ENCODE measurements around the gene DNAH1. TPM values are rescaled to one million over a fixed set of nuclear protein-coding genes. Genes with fewer than 3 reads are reported as not detected.

Gene DNAH1
- total and polyA plus RNA-seq, 2 experiments from 2014 or later, result 4.0 to 4.2 TPM

DNA sequence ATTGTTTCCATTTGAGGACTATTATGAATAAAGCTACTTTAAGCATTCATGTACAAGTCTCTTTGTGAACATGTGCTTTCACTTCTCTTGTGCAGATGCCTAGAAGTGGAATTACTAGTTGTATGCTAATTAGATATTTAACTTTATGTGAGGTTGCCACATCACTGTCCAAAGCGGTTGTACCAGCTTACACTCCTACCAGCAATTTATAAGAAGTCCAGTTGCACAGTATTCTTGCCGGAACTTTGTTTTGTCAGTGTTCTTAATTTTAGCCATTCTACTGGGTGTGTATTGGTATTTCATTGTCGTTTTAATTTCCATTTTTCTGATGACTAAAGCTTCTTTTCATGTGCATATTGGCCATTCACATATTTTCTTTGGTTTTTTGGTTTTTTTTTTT is 99.7 kb downstream of the DNAH1 start:
- no peaks in the 10 kb centered on the region for H3K36me3 ChIP-seq (replicated peaks; ENCODE audit: insufficient read depth, low read depth)
- no peaks in the 10 kb centered on the region for H4K20me1 ChIP-seq (ENCODE audit: insufficient read depth, poor library complexity, severe bottlenecking)
- H3K4me3 ChIP-seq, result no peak overlapping the region
- no peak for DNase-seq (ENCODE audit: low spot score)
- peaks cover 26% of the 10 kb centered on the region for H3K79me2 ChIP-seq
- no peak overlapping the region for H2AFZ ChIP-seq
- H3K27ac ChIP-seq, result no peak overlapping the region
- H3K9me3 ChIP-seq (ENCODE audit: low read depth), result no peaks in the 10 kb centered on the region
- 91% methylated on average over 3 of the region's 3 CpGs for WGBS (ENCODE audit: low lambda C conversion rate, missing lambda C conversion rate)
- no peak overlapping the region for H3K4me2 ChIP-seq
- H3K27me3 ChIP-seq, result no peaks in the 10 kb centered on the region
- no peak for TF ChIP-seq EZH2 (IDR thresholded peaks at IDR 0.05; ENCODE audit: borderline replicate concordance)
- TF ChIP-seq, protein P1, sequence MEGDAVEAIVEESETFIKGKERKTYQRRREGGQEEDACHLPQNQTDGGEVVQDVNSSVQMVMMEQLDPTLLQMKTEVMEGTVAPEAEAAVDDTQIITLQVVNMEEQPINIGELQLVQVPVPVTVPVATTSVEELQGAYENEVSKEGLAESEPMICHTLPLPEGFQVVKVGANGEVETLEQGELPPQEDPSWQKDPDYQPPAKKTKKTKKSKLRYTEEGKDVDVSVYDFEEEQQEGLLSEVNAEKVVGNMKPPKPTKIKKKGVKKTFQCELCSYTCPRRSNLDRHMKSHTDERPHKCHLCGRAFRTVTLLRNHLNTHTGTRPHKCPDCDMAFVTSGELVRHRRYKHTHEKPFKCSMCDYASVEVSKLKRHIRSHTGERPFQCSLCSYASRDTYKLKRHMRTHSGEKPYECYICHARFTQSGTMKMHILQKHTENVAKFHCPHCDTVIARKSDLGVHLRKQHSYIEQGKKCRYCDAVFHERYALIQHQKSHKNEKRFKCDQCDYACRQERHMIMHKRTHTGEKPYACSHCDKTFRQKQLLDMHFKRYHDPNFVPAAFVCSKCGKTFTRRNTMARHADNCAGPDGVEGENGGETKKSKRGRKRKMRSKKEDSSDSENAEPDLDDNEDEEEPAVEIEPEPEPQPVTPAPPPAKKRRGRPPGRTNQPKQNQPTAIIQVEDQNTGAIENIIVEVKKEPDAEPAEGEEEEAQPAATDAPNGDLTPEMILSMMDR (IDR thresholded peaks at IDR 0.05; ENCODE audit: poor library complexity), result no peak
- no peak for TF ChIP-seq EZH2phosphoT487 (IDR thresholded peaks at IDR 0.05; ENCODE audit: low read depth, severe bottlenecking, unreplicated experiment)
- peaks cover 17% of the 10 kb centered on the region for H3K4me1 ChIP-seq (ENCODE audit: insufficient read depth)
- no peaks in the 10 kb centered on the region for H3K9me2 ChIP-seq (replicated peaks; ENCODE audit: insufficient read depth)

DNA sequence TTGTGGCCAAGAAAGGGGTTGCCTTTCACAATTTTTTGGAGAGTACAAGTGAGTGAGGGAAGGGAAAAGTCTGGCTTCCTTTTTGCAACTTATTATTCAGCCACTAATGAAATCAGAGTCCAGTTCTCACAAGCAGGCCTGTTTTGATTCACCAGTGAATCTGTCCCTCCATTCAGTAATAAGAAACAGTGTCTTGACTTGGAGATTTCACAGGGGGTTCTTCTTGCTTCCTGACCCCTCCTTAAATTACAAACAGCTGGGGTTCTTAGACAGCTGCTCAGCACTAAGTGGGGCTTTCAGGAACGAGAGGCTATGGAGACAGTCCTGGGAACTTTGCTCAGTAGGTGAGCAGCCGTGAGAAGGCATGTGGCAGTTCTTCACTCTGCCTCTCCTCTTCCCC is 104.3 kb downstream of the DNAH1 start:
- Histone ChIP-seq H4K20me1 (ENCODE audit: insufficient read depth, poor library complexity, severe bottlenecking) (no peaks in the 10 kb centered on the region), H3K27me3 (no peaks in the 10 kb centered on the region), H3K27ac (no peak overlapping the region), H3K4me3 (no peak overlapping the region), H3K4me2 (no peak overlapping the region), H3K9me2 (replicated peaks; ENCODE audit: insufficient read depth) (no peaks in the 10 kb centered on the region), H3K36me3 (replicated peaks; ENCODE audit: insufficient read depth, low read depth) (no peaks in the 10 kb centered on the region), H2AFZ (no peak overlapping the region), H3K4me1 (ENCODE audit: insufficient read depth) (no peaks in the 10 kb centered on the region), H3K9me3 (ENCODE audit: low read depth) (no peaks in the 10 kb centered on the region), H3K79me2 (peaks cover 3% of the 10 kb centered on the region)
- DNase-seq (ENCODE audit: low spot score), result no peak
- TF ChIP-seq EZH2phosphoT487 (IDR thresholded peaks at IDR 0.05; ENCODE audit: low read depth, severe bottlenecking, unreplicated experiment), result no peak
- TF ChIP-seq EZH2 (IDR thresholded peaks at IDR 0.05; ENCODE audit: borderline replicate concordance), result no peak
- TF ChIP-seq, protein P1 (IDR thresholded peaks at IDR 0.05; ENCODE audit: poor library complexity), result no peak
- WGBS (ENCODE audit: low lambda C conversion rate, missing lambda C conversion rate), result 65% methylated on average over 2 of the region's 2 CpGs

DNA sequence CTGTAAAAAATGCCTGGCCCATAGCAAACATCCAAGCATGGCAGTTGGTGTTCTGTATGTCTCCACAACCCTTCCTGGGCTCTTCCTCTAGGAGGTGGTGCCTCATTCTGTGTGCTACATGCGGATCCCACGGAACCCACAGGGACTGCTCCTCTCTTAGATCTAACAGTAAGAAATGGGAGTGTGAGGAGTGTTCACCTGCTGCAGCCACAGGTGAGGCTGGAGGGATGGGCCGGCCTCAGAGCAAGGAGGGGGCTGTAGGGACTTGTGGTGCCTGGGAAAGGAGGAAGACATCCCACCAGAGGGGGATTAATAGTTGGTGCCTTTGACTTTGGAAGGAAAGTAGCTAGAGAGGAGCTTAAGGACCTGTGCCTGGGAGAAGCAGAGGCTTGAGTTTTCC is 106.5 kb downstream of the DNAH1 start:
- Histone ChIP-seq H3K9me2 (replicated peaks; ENCODE audit: insufficient read depth) (no peaks in the 10 kb centered on the region), H3K4me3 (no peak overlapping the region), H2AFZ (no peak overlapping the region), H4K20me1 (ENCODE audit: insufficient read depth, poor library complexity, severe bottlenecking) (no peaks in the 10 kb centered on the region), H3K27ac (no peak overlapping the region), H3K4me1 (ENCODE audit: insufficient read depth) (no peaks in the 10 kb centered on the region), H3K9me3 (ENCODE audit: low read depth) (no peaks in the 10 kb centered on the region), H3K4me2 (no peak overlapping the region), H3K36me3 (replicated peaks; ENCODE audit: insufficient read depth, low read depth) (no peaks in the 10 kb centered on the region), H3K79me2 (no peaks in the 10 kb centered on the region), H3K27me3 (no peaks in the 10 kb centered on the region)
- DNase-seq (ENCODE audit: low spot score), result no peak
- TF ChIP-seq EZH2phosphoT487 (IDR thresholded peaks at IDR 0.05; ENCODE audit: low read depth, severe bottlenecking, unreplicated experiment), result no peak
- TF ChIP-seq EZH2 (IDR thresholded peaks at IDR 0.05; ENCODE audit: borderline replicate concordance), result no peak
- TF ChIP-seq, protein P1 (IDR thresholded peaks at IDR 0.05; ENCODE audit: poor library complexity), result no peak
- WGBS (ENCODE audit: low lambda C conversion rate, missing lambda C conversion rate), result 85% methylated on average over 3 of the region's 3 CpGs

DNA sequence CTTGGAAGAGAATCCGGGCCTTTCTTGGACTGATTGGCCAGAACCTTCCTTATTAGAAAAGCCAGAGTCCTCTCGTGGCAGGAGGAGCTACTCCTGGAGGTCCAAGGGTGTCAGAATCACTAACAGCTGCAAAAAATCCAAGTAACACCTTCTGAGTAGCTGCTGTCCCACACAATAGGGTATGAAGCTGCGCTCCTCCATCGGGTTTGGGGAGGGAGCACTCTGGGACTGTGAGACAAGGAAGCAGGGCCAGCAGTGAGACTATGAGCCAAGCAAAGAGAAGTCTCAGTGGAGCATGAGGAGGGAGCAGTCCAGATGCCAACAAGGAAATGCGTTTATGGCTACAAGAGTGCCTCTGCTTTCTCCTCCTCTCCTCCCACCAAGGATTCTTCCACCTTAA is 107.1 kb downstream of the DNAH1 start:
- Histone ChIP-seq H3K4me2 (no peak overlapping the region), H3K4me1 (ENCODE audit: insufficient read depth) (no peaks in the 10 kb centered on the region), H3K27ac (no peak overlapping the region), H3K4me3 (no peak overlapping the region), H3K9me3 (ENCODE audit: low read depth) (no peaks in the 10 kb centered on the region), H3K9me2 (replicated peaks; ENCODE audit: insufficient read depth) (no peaks in the 10 kb centered on the region), H3K36me3 (replicated peaks; ENCODE audit: insufficient read depth, low read depth) (no peaks in the 10 kb centered on the region), H2AFZ (no peak overlapping the region), H3K27me3 (no peaks in the 10 kb centered on the region), H4K20me1 (ENCODE audit: insufficient read depth, poor library complexity, severe bottlenecking) (no peaks in the 10 kb centered on the region), H3K79me2 (no peaks in the 10 kb centered on the region)
- TF ChIP-seq EZH2phosphoT487 (IDR thresholded peaks at IDR 0.05; ENCODE audit: low read depth, severe bottlenecking, unreplicated experiment) (no peak), EZH2 (IDR thresholded peaks at IDR 0.05; ENCODE audit: borderline replicate concordance) (no peak)
- TF ChIP-seq, protein P1 (IDR thresholded peaks at IDR 0.05; ENCODE audit: poor library complexity), result no peak
- WGBS (ENCODE audit: low lambda C conversion rate, missing lambda C conversion rate), result 67% methylated on average over 5 of the region's 5 CpGs
- DNase-seq (ENCODE audit: low spot score), result no peak

Data from hepatocyte (in vitro differentiated cells).